DOHH2 (cell line): ENCODE data around the gene CTBS.

Experiments used
- CTCF ChIP-seq: fragments of 200-600 bp; sonication (generic); IDR thresholded peaks from one replicate; pipeline ENCODE4 v1.5.1; 2014; ENCODE audit warnings: antibody characterized with exemption, mild to moderate bottlenecking, low read depth, low read length; ENCODE audit not compliant: poor library complexity, severe bottlenecking
- EZH2phosphoT487 ChIP-seq: fragments of 200-600 bp; sonication (generic); IDR thresholded peaks from 2 replicates; pipeline ENCODE4 v1.6.1; 2017; ENCODE audit warnings: borderline replicate concordance, mild to moderate bottlenecking, antibody characterized with exemption, low read length, moderate library complexity, mixed read lengths

DNA sequence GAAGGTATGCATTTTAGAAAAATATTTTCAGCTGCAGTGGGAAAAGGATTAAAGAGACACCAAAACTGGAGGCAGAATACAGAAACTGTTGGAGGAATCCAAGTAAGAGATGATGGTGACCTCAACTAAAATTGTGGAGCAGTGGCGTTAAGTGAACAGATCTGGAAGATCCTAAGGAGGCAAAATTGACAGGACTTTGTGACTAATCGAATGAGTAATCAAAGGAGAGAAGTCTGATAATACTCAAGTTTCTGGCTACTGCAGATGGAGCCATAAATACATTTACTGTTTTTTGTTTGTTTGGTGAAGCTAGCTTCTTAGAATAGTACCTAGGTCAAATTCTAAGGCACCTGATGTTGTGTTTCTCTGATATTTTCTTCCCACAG lies 3.1 kb downstream of the CTBS start:
- no peak for TF ChIP-seq CTCF
- TF ChIP-seq EZH2phosphoT487 = no peak
